ENCODE measurements around the gene SRD5A1.

Gene SRD5A1

DNA sequence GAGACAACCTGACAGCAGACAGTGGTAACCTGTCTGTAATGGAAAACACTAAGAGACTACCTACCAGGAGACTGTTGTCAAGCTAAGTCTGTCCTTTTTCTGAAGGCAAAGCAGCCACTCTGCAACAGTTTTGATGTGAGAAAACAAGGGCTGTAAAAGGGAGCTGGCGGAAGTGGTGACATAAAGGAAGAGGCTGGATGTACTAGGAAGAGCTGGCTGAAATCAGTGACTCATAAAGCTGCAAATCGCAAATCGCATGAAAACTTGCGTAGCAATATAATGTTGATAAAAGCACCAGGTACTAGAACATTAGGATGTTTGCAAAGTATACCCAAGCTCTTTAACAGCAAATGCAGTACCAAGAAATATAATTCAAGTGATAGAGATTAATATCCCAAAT lies 1.8 kb upstream of the SRD5A1 start:
- TF ChIP-seq CTCF (IDR thresholded peaks at IDR 0.05; ENCODE audit: low read depth, low read length, missing control alignments), result no peak
- peak overlapping the region; percentile 98 for H3K4me3 ChIP-seq (replicated peaks; ENCODE audit: low read depth, low read length)
- DNase-seq (ENCODE audit: extremely low read depth, low read depth), result no peak

DNA sequence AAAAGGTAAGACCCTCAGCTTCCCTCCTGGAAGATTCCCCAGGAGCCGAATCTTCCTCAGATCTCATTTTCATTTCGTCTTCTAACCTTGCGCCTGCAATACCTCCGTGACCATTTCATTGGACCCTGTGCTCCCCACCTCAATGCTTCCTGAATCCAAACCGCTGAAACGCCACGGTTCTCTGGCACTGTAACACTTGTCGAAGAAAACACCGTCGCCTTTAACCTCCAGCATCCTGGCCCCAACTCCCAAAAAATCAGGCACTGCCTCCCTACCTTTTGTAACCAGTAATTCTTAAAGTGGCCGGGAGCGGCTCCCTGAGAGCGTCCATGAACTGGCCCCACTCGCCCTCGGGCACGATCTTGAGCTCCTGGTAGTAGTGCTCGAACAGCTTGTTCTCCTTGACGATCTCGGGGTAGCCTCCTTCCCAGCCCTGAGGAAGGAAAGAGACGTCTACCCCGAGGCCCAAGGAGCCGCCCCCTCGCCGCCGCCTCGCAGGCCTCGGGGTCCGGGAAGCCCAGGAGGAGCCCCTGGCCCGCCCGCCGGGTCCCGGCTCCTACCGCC lies 834 bp upstream of the SRD5A1 start:
- peak overlapping the region; percentile 98 for H3K4me3 ChIP-seq (replicated peaks; ENCODE audit: low read depth, low read length)
- no peak for DNase-seq (ENCODE audit: extremely low read depth, low read depth)
- TF ChIP-seq CTCF (IDR thresholded peaks at IDR 0.05; ENCODE audit: low read depth, low read length, missing control alignments), result no peak

GRCh38 chr5:6633469-6634245 lies 417 bp downstream of the SRD5A1 start:
- TF ChIP-seq CTCF (IDR thresholded peaks at IDR 0.05; ENCODE audit: low read depth, low read length, missing control alignments), result no peak
- no peak for DNase-seq (ENCODE audit: extremely low read depth, low read depth)
- H3K4me3 ChIP-seq (replicated peaks; ENCODE audit: low read depth, low read length), result peak overlapping the region; percentile 98

GRCh38 chr5:6634306-6634705 lies 1.1 kb downstream of the SRD5A1 start:
- no peak for DNase-seq (ENCODE audit: extremely low read depth, low read depth)

DNA sequence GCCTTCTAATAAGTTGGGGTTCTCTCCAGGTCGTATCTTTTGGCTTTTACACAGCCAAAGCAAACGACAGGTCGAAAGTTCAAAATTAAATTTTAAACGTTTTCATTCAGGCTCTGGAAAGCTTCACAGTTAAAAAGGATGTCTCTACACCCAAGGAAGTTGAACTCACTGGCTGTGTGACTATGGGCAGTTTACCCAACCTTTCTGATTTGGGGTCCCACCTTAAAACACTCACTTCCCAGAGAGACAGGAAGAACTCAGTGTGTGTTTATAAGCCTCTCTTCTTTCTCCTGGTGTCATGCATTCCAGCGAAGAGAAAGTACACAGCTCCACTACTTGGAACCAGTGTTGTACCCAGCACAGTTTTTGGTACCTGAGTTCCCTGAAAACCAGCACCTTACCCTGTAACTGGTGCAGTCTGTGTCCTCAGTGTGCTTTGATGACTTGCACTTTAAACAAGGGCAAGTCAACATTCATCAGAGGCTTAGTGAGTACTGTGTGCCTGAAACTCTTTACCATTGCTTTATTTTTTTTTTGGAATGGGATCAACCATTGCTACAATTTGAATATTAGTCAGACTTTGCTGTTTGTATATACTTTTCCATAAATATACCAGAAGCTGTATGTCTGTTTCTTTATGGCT lies 1.7 kb downstream of the SRD5A1 start:
- no peak for DNase-seq (ENCODE audit: extremely low read depth, low read depth)
- no peak for TF ChIP-seq CTCF (IDR thresholded peaks at IDR 0.05; ENCODE audit: low read depth, low read length, missing control alignments)
- peak overlapping the region; percentile 98 for H3K4me3 ChIP-seq (replicated peaks; ENCODE audit: low read depth, low read length)

More at GRCh38 chr5:6634306-6634705, 1.1 kb downstream of the SRD5A1 start:
- peak overlapping the region; percentile 98 for H3K4me3 ChIP-seq (replicated peaks; ENCODE audit: low read depth, low read length)
- no peak for TF ChIP-seq CTCF (IDR thresholded peaks at IDR 0.05; ENCODE audit: low read depth, low read length, missing control alignments)

DNA sequence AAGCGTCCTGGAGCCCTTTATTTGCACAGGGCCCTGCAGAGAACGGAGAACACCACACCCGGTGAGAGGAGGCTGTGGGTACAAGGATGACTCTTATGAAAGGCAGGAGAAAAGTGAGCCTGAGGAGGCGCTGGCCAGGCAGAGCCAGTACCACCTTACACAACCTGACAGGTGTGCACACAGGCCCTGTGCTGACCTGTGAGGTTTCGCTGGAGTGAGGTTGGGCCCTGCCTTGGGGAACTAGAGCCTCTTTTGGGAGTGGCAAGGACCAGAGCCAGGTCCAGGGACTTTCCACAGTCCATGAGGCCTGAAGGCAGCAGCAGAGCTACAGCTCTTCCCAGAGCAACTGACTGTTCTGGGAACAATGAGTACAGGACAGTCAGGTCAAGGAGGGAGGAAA lies 3.1 kb downstream of the SRD5A1 start:
- no peak for TF ChIP-seq CTCF (IDR thresholded peaks at IDR 0.05; ENCODE audit: low read depth, low read length, missing control alignments)
- no peak for DNase-seq (ENCODE audit: extremely low read depth, low read depth)
- no peak overlapping the region for H3K4me3 ChIP-seq (replicated peaks; ENCODE audit: low read depth, low read length)

All from HFF-Myc (cell line).